GM23338 (cell line): ENCODE results near the gene DLG2. TPM values are rescaled to one million over a fixed set of nuclear protein-coding genes. Genes with fewer than 3 reads are reported as not detected.

Experiments
- ATAC-seq: fragments of 200-7000 bp; cut with Tn5 transposase; 3 replicates; pipeline ENCODE4 v1.9.1; 2020
- DNase-seq: peaks from one replicate; pipeline ENCODE4 v3.0.0-alpha.2; 2015; ENCODE audit warnings: low spot score
- H2AFZ ChIP-seq: fragments of 200-600 bp; sonication (generic); 2 replicates; pipeline ENCODE4 v1.8.0; 2016; ENCODE audit warnings: antibody characterized with exemption, mild to moderate bottlenecking, moderate library complexity
- H3F3A ChIP-seq: fragments of 200-600 bp; sonication (generic); replicated peaks from 2 replicates; pipeline ENCODE4 v1.8.0; 2017; ENCODE audit warnings: antibody characterized with exemption, mixed run types, low read depth
- H3K27ac ChIP-seq: fragments of 200-600 bp; sonication (generic); 2 replicates; pipeline ENCODE4 v1.6.1; 2016; ENCODE audit warnings: low read depth
- H3K27me3 ChIP-seq: fragments of 200-600 bp; sonication (generic); 2 replicates; pipeline ENCODE4 v1.8.0; 2016; ENCODE audit warnings: mild to moderate bottlenecking, mixed run types, moderate library complexity; ENCODE audit not compliant: insufficient read depth
- H3K36me3 ChIP-seq: fragments of 200-600 bp; sonication (generic); 2 replicates; pipeline ENCODE4 v1.8.0; 2016; ENCODE audit warnings: mild to moderate bottlenecking; ENCODE audit not compliant: insufficient read depth
- H3K4me1 ChIP-seq: fragments of 200-600 bp; sonication (generic); 2 replicates; pipeline ENCODE4 v1.8.0; 2016; ENCODE audit warnings: mild to moderate bottlenecking, moderate library complexity; ENCODE audit not compliant: insufficient read depth
- H3K4me2 ChIP-seq: fragments of 200-600 bp; sonication (generic); 2 replicates; pipeline ENCODE4 v1.7.1; 2017; ENCODE audit warnings: mixed run types
- H3K4me3 ChIP-seq: fragments of 200-600 bp; sonication (generic); 2 replicates; pipeline ENCODE4 v1.6.1; 2016; ENCODE audit warnings: mixed run types
- H3K79me2 ChIP-seq: fragments of 200-600 bp; sonication (generic); replicated peaks from 2 replicates; pipeline ENCODE4 v1.8.0; 2017; ENCODE audit warnings: mild to moderate bottlenecking; ENCODE audit not compliant: insufficient read depth
- H3K9me2 ChIP-seq: fragments of 200-600 bp; sonication (generic); 2 replicates; pipeline ENCODE4 v1.8.0; 2017; ENCODE audit not compliant: insufficient read depth
- H4K20me1 ChIP-seq: fragments of 200-600 bp; sonication (generic); replicated peaks from 2 replicates; pipeline ENCODE4 v1.8.0; 2017; ENCODE audit warnings: mild to moderate bottlenecking; ENCODE audit not compliant: insufficient read depth
- H3K27ac Mint-ChIP-seq: 2 replicates; pipeline ENCODE4 v1.8.0; 2020; ENCODE audit warnings: inconsistent platforms, mild to moderate bottlenecking, moderate library complexity, mixed read lengths
- H3K27me3 Mint-ChIP-seq: 3 replicates; pipeline ENCODE4 v1.8.0; 2022; ENCODE audit warnings: low read depth, mild to moderate bottlenecking, moderate library complexity, mixed read lengths, inconsistent platforms; ENCODE audit not compliant: insufficient read depth, poor library complexity
- H3K36me3 Mint-ChIP-seq: 3 replicates; pipeline ENCODE4 v1.8.0; 2021; ENCODE audit warnings: low read depth, mild to moderate bottlenecking, inconsistent platforms, moderate library complexity, mixed read lengths
- H3K4me1 Mint-ChIP-seq: 3 replicates; pipeline ENCODE4 v1.8.0; 2020; ENCODE audit warnings: mild to moderate bottlenecking, inconsistent platforms, mixed read lengths
- H3K4me3 Mint-ChIP-seq: 3 replicates; pipeline ENCODE4 v1.8.0; 2021; ENCODE audit warnings: moderate library complexity, mild to moderate bottlenecking, inconsistent platforms, mixed read lengths
- H3K9me3 Mint-ChIP-seq: 3 replicates; pipeline ENCODE4 v1.8.0; 2020; ENCODE audit warnings: moderate library complexity, mild to moderate bottlenecking, inconsistent platforms, mixed read lengths
- CREB1 ChIP-seq: fragments of 250-450 bp; sonication (Bioruptor Pico); IDR thresholded peaks from 2 replicates; pipeline ENCODE4 v1.5.0; 2020; ENCODE audit warnings: low read depth, mild to moderate bottlenecking, moderate library complexity
- ETS1 ChIP-seq: IDR thresholded peaks from 2 replicates; pipeline ENCODE4 v1.6.1; 2016; ENCODE audit warnings: antibody characterized with exemption
- EZH2 ChIP-seq: fragments of 200-600 bp; sonication (generic); IDR thresholded peaks from one replicate; pipeline ENCODE4 v1.8.0; 2017; ENCODE audit warnings: antibody characterized with exemption, mild to moderate bottlenecking, low read depth; ENCODE audit not compliant: unreplicated experiment
- EZH2phosphoT487 ChIP-seq: fragments of 200-600 bp; sonication (generic); IDR thresholded peaks from one replicate; pipeline ENCODE4 v1.8.1; 2018; ENCODE audit warnings: antibody characterized with exemption; ENCODE audit not compliant: unreplicated experiment
- JUNB ChIP-seq: IDR thresholded peaks from one replicate; pipeline ENCODE4 v1.6.1; 2016; ENCODE audit warnings: antibody characterized with exemption; ENCODE audit not compliant: unreplicated experiment
- NANOG ChIP-seq: IDR thresholded peaks from 2 replicates; pipeline ENCODE4 v1.6.1; 2016; ENCODE audit warnings: antibody characterized with exemption, borderline replicate concordance
- POLR2AphosphoS5 ChIP-seq: IDR thresholded peaks from 2 replicates; pipeline ENCODE4 v1.6.1; 2016; ENCODE audit warnings: antibody characterized with exemption, low read depth
- STAT1 ChIP-seq: IDR thresholded peaks from one replicate; pipeline ENCODE4 v1.6.1; 2016; ENCODE audit warnings: antibody characterized with exemption; ENCODE audit not compliant: unreplicated experiment
- ZNF114 ChIP-seq: fragments of 250-450 bp; sonication (Bioruptor Pico); IDR thresholded peaks from 2 replicates; pipeline ENCODE4 v1.5.0; 2020; ENCODE audit warnings: mild to moderate bottlenecking, moderate library complexity
- ZNF331 ChIP-seq: fragments of 250-450 bp; sonication (Bioruptor Pico); IDR thresholded peaks from 2 replicates; pipeline ENCODE4 v1.5.0; 2020; ENCODE audit warnings: low read depth, mild to moderate bottlenecking, moderate library complexity
- polyA plus RNA-seq: library from polyadenylated mRNA; unstranded; fragments of >200 nt; fragmentation: Nextera tagmentation; extraction: Ambion mirVana; gene quantifications from 2 replicates; pipeline ENCODE4 v1.2.1, GENCODE V29; 2016
- total RNA-seq: library from RNA; depleted of rRNA; stranded (reverse); fragments of >200 nt; shearing (Covaris generic); gene quantifications from 2 replicates; pipeline ENCODE4 v1.2.3, GENCODE V29; 2014
- TF ChIP-seq, protein P1 (sequence below): IDR thresholded peaks from one replicate; pipeline ENCODE4 v1.6.1; 2018; ENCODE audit warnings: antibody characterized with exemption; ENCODE audit not compliant: unreplicated experiment
- TF ChIP-seq, protein P2 (sequence below), 2 experiments: fragments of 200-600 bp in 1 of 2; sonication (generic) in 1 of 2; conservative IDR thresholded peaks; 2 replicates each; pipeline versions ENCODE4 v1.5.1 to v1.6.1; 2016 to 2017; ENCODE audit warnings: antibody characterized with exemption in 2 of 2, low read depth in 2 of 2, mild to moderate bottlenecking in 2 of 2, moderate library complexity in 1 of 2
- TF ChIP-seq, protein P3 (sequence below): fragments of 250-450 bp; sonication (Bioruptor Pico); IDR thresholded peaks from 2 replicates; pipeline ENCODE4 v1.5.0; 2020; ENCODE audit warnings: mild to moderate bottlenecking, moderate library complexity

The DLG2 gene
- total and polyA plus RNA-seq, 2 experiments from 2014 or later: 19.8 to 21.5 TPM

DNA sequence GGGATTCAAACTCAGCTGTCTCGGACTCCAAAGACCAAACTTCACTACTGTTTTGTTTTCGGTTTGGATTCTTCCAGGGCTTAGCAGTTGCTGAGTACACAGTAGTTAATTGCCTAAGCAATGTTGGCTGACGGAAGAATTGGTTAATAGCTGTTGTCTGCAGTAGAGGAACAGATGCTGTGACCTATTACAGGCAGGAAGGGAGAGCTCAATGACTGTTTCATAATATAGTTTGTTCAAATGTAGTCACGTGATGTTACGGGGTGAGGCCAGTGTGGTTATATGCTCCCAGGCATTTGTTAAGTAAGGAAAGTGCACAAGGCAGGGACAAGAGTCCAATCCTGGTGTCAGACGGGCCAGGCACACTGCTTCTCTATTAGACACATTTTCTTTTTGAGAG, 2118.3 kb downstream of the DLG2 start:
- H3K36me3 ChIP-seq: no peaks in the 10 kb centered on the region
- no peak overlapping the region for H3K27ac Mint-ChIP-seq
- no peaks in the 10 kb centered on the region for H3K27me3 ChIP-seq
- H3K9me2 ChIP-seq: peaks cover 3% of the 10 kb centered on the region; the same call in 1 of the 2 replicates
- H3K27me3 Mint-ChIP-seq: no peaks in the 10 kb centered on the region
- H3K4me2 ChIP-seq: no peak overlapping the region
- H2AFZ ChIP-seq: no peak overlapping the region
- no peak for DNase-seq
- peaks cover 13% of the 10 kb centered on the region for H3K4me1 ChIP-seq
- H3K36me3 Mint-ChIP-seq: no peaks in the 10 kb centered on the region
- peaks cover 12% of the 10 kb centered on the region for H3K4me1 Mint-ChIP-seq
- no peak for ATAC-seq
- no peak overlapping the region for H3K4me3 Mint-ChIP-seq
- H4K20me1 ChIP-seq: no peaks in the 10 kb centered on the region
- TF ChIP-seq, protein P1, sequence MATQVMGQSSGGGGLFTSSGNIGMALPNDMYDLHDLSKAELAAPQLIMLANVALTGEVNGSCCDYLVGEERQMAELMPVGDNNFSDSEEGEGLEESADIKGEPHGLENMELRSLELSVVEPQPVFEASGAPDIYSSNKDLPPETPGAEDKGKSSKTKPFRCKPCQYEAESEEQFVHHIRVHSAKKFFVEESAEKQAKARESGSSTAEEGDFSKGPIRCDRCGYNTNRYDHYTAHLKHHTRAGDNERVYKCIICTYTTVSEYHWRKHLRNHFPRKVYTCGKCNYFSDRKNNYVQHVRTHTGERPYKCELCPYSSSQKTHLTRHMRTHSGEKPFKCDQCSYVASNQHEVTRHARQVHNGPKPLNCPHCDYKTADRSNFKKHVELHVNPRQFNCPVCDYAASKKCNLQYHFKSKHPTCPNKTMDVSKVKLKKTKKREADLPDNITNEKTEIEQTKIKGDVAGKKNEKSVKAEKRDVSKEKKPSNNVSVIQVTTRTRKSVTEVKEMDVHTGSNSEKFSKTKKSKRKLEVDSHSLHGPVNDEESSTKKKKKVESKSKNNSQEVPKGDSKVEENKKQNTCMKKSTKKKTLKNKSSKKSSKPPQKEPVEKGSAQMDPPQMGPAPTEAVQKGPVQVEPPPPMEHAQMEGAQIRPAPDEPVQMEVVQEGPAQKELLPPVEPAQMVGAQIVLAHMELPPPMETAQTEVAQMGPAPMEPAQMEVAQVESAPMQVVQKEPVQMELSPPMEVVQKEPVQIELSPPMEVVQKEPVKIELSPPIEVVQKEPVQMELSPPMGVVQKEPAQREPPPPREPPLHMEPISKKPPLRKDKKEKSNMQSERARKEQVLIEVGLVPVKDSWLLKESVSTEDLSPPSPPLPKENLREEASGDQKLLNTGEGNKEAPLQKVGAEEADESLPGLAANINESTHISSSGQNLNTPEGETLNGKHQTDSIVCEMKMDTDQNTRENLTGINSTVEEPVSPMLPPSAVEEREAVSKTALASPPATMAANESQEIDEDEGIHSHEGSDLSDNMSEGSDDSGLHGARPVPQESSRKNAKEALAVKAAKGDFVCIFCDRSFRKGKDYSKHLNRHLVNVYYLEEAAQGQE: no peak
- no peak for TF ChIP-seq ZNF331 (CRISPR knock-in tag)
- no peak for TF ChIP-seq ZNF114 (CRISPR knock-in tag)
- TF ChIP-seq, protein P2, sequence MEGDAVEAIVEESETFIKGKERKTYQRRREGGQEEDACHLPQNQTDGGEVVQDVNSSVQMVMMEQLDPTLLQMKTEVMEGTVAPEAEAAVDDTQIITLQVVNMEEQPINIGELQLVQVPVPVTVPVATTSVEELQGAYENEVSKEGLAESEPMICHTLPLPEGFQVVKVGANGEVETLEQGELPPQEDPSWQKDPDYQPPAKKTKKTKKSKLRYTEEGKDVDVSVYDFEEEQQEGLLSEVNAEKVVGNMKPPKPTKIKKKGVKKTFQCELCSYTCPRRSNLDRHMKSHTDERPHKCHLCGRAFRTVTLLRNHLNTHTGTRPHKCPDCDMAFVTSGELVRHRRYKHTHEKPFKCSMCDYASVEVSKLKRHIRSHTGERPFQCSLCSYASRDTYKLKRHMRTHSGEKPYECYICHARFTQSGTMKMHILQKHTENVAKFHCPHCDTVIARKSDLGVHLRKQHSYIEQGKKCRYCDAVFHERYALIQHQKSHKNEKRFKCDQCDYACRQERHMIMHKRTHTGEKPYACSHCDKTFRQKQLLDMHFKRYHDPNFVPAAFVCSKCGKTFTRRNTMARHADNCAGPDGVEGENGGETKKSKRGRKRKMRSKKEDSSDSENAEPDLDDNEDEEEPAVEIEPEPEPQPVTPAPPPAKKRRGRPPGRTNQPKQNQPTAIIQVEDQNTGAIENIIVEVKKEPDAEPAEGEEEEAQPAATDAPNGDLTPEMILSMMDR (conservative IDR thresholded peaks at IDR 0.05; ENCODE audit: low read depth in 2 of 2): no peak
- TF ChIP-seq ETS1: no peak
- TF ChIP-seq JUNB: no peak
- TF ChIP-seq STAT1: no peak
- no peak for TF ChIP-seq POLR2AphosphoS5
- TF ChIP-seq EZH2phosphoT487: no peak
- TF ChIP-seq NANOG: no peak
- TF ChIP-seq EZH2: no peak
- no peak for TF ChIP-seq CREB1 (CRISPR knock-in tag)
- TF ChIP-seq, protein P3, sequence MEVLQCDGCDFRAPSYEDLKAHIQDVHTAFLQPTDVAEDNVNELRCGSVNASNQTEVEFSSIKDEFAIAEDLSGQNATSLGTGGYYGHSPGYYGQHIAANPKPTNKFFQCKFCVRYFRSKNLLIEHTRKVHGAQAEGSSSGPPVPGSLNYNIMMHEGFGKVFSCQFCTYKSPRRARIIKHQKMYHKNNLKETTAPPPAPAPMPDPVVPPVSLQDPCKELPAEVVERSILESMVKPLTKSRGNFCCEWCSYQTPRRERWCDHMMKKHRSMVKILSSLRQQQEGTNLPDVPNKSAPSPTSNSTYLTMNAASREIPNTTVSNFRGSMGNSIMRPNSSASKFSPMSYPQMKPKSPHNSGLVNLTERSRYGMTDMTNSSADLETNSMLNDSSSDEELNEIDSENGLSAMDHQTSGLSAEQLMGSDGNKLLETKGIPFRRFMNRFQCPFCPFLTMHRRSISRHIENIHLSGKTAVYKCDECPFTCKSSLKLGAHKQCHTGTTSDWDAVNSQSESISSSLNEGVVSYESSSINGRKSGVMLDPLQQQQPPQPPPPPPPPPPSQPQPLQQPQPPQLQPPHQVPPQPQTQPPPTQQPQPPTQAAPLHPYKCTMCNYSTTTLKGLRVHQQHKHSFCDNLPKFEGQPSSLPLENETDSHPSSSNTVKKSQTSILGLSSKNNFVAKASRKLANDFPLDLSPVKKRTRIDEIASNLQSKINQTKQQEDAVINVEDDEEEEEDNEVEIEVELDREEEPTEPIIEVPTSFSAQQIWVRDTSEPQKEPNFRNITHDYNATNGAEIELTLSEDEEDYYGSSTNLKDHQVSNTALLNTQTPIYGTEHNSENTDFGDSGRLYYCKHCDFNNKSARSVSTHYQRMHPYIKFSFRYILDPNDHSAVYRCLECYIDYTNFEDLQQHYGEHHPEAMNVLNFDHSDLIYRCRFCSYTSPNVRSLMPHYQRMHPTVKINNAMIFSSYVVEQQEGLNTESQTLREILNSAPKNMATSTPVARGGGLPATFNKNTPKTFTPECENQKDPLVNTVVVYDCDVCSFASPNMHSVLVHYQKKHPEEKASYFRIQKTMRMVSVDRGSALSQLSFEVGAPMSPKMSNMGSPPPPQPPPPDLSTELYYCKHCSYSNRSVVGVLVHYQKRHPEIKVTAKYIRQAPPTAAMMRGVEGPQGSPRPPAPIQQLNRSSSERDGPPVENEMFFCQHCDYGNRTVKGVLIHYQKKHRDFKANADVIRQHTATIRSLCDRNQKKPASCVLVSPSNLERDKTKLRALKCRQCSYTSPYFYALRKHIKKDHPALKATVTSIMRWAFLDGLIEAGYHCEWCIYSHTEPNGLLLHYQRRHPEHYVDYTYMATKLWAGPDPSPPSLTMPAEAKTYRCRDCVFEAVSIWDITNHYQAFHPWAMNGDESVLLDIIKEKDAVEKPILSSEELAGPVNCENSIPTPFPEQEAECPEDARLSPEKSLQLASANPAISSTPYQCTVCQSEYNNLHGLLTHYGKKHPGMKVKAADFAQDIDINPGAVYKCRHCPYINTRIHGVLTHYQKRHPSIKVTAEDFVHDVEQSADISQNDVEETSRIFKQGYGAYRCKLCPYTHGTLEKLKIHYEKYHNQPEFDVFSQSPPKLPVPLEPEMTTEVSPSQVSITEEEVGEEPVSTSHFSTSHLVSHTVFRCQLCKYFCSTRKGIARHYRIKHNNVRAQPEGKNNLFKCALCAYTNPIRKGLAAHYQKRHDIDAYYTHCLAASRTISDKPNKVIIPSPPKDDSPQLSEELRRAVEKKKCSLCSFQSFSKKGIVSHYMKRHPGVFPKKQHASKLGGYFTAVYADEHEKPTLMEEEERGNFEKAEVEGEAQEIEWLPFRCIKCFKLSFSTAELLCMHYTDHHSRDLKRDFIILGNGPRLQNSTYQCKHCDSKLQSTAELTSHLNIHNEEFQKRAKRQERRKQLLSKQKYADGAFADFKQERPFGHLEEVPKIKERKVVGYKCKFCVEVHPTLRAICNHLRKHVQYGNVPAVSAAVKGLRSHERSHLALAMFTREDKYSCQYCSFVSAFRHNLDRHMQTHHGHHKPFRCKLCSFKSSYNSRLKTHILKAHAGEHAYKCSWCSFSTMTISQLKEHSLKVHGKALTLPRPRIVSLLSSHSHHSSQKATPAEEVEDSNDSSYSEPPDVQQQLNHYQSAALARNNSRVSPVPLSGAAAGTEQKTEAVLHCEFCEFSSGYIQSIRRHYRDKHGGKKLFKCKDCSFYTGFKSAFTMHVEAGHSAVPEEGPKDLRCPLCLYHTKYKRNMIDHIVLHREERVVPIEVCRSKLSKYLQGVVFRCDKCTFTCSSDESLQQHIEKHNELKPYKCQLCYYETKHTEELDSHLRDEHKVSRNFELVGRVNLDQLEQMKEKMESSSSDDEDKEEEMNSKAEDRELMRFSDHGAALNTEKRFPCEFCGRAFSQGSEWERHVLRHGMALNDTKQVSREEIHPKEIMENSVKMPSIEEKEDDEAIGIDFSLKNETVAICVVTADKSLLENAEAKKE (CRISPR knock-in tag): no peak
- no peak overlapping the region for H3K4me3 ChIP-seq
- H3F3A ChIP-seq: no peaks in the 10 kb centered on the region
- H3K9me3 Mint-ChIP-seq: no peaks in the 10 kb centered on the region
- no peak overlapping the region for H3K27ac ChIP-seq
- no peaks in the 10 kb centered on the region for H3K79me2 ChIP-seq
